Measurements from ENCODE around the gene KMT2B.

Gene KMT2B

DNA sequence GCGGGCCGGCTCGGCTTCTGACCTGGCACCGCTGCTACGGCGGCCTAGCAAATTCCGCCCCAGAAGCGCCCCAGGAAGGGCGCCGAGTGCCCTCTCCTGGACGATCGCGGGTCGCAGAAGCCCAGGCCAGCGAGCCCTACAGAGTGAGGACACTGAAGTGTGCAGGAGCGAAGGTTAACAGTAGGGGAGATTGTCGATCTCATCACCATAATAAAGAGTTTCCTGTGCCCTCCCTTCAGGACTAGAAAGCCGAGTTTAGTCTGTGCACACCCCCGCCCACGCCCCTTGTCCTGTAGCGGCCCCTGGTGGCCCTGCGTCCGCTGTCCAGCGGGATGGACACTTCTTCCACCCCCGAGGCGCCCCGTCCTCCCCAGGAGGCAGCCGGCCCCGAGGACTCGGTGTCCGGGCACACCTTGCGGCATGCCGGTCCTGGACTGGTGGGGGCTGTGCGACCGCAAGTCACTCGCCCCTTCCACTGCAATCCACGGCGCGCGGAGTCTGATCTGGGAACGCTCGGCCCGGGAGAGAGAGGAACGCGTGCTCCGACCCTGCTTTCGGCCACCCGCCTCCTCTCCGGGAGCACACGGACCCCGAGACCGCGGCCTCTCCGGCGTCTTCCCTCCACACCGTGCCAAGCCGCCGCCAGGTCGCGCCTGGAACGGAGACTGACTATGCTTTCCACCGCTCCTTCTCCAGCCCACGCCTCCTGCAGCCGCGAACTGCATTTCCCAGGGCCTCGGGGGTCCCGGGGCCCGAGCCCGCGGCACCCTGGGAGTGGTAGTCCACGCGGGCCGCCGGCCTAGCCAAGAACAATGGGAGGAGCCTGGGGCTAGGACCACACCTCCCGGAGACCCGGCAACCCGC, 770 bp upstream of the KMT2B start (continued):
- TF ChIP-seq ZNF776 (tag by site-specific recombination; IDR thresholded peaks at IDR 0.05; ENCODE audit: borderline replicate concordance) (no peak), MEIS1 (CRISPR knock-in tag; IDR thresholded peaks at IDR 0.05; ENCODE audit: borderline replicate concordance) (no peak), SP2 (tag by site-specific recombination; IDR thresholded peaks at IDR 0.05) (peak; percentile 72), ZNF2 (tag by site-specific recombination; IDR thresholded peaks at IDR 0.05) (peak; percentile 98), TCF7L2 (IDR thresholded peaks at IDR 0.05; ENCODE audit: borderline replicate concordance, low read depth, low read length) (no peak), ZFP41 (tag by site-specific recombination; IDR thresholded peaks at IDR 0.05; ENCODE audit: borderline replicate concordance) (0 out of 2 replicates have a peak, but pooled peaks have one; percentile 20), ZBTB20 (tag by site-specific recombination; IDR thresholded peaks at IDR 0.05) (peak; percentile 100), ZNF324 (tag by site-specific recombination; IDR thresholded peaks at IDR 0.05) (0 out of 2 replicates have a peak, but pooled peaks have one; percentile 90), ZNF639 (tag by site-specific recombination; IDR thresholded peaks at IDR 0.05) (peak; percentile 69), ZXDB (tag by site-specific recombination; IDR thresholded peaks at IDR 0.05) (peak; percentile 99), ZNF174 (tag by site-specific recombination; IDR thresholded peaks at IDR 0.05) (no peak), ZNF658 (tag by site-specific recombination; IDR thresholded peaks at IDR 0.05) (no peak), ZNF610 (tag by site-specific recombination; IDR thresholded peaks at IDR 0.05; ENCODE audit: borderline replicate concordance) (peak; percentile 95), ZNF548 (tag by site-specific recombination; IDR thresholded peaks at IDR 0.05) (no peak), OSR2 (tag by site-specific recombination; IDR thresholded peaks at IDR 0.05) (0 out of 2 replicates have a peak, but pooled peaks have one; percentile 20), ZNF221 (tag by site-specific recombination; IDR thresholded peaks at IDR 0.05; ENCODE audit: borderline replicate concordance) (0 out of 2 replicates have a peak, but pooled peaks have one; percentile 70), ZNF311 (tag by site-specific recombination; IDR thresholded peaks at IDR 0.05; ENCODE audit: borderline replicate concordance) (no peak), ZNF248 (tag by site-specific recombination; IDR thresholded peaks at IDR 0.05) (no peak), ZNF701 (tag by site-specific recombination; IDR thresholded peaks at IDR 0.05) (no peak), ZNF24 (tag by site-specific recombination; IDR thresholded peaks at IDR 0.05) (peak; percentile 86), SCRT2 (tag by site-specific recombination; IDR thresholded peaks at IDR 0.05) (peak; percentile 74; the same call in 1 of the 2 replicates), ZNF48 (tag by site-specific recombination; IDR thresholded peaks at IDR 0.05) (no peak), GLI4 (tag by site-specific recombination; IDR thresholded peaks at IDR 0.05) (no peak), ZSCAN30 (tag by site-specific recombination; IDR thresholded peaks at IDR 0.05) (peak; percentile 95; the same call in 1 of the 2 replicates)
- TF ChIP-seq, protein P1, sequence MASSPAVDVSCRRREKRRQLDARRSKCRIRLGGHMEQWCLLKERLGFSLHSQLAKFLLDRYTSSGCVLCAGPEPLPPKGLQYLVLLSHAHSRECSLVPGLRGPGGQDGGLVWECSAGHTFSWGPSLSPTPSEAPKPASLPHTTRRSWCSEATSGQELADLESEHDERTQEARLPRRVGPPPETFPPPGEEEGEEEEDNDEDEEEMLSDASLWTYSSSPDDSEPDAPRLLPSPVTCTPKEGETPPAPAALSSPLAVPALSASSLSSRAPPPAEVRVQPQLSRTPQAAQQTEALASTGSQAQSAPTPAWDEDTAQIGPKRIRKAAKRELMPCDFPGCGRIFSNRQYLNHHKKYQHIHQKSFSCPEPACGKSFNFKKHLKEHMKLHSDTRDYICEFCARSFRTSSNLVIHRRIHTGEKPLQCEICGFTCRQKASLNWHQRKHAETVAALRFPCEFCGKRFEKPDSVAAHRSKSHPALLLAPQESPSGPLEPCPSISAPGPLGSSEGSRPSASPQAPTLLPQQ (tag by site-specific recombination; IDR thresholded peaks at IDR 0.05), result peak; percentile 87
- TF ChIP-seq, protein P2, sequence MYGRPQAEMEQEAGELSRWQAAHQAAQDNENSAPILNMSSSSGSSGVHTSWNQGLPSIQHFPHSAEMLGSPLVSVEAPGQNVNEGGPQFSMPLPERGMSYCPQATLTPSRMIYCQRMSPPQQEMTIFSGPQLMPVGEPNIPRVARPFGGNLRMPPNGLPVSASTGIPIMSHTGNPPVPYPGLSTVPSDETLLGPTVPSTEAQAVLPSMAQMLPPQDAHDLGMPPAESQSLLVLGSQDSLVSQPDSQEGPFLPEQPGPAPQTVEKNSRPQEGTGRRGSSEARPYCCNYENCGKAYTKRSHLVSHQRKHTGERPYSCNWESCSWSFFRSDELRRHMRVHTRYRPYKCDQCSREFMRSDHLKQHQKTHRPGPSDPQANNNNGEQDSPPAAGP (tag by site-specific recombination; IDR thresholded peaks at IDR 0.05), result peak; percentile 96
- TF ChIP-seq, protein P3, sequence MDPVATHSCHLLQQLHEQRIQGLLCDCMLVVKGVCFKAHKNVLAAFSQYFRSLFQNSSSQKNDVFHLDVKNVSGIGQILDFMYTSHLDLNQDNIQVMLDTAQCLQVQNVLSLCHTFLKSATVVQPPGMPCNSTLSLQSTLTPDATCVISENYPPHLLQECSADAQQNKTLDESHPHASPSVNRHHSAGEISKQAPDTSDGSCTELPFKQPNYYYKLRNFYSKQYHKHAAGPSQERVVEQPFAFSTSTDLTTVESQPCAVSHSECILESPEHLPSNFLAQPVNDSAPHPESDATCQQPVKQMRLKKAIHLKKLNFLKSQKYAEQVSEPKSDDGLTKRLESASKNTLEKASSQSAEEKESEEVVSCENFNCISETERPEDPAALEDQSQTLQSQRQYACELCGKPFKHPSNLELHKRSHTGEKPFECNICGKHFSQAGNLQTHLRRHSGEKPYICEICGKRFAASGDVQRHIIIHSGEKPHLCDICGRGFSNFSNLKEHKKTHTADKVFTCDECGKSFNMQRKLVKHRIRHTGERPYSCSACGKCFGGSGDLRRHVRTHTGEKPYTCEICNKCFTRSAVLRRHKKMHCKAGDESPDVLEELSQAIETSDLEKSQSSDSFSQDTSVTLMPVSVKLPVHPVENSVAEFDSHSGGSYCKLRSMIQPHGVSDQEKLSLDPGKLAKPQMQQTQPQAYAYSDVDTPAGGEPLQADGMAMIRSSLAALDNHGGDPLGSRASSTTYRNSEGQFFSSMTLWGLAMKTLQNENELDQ (tag by site-specific recombination; IDR thresholded peaks at IDR 0.05; ENCODE audit: low read depth), result no peak
- TF ChIP-seq, protein P4, sequence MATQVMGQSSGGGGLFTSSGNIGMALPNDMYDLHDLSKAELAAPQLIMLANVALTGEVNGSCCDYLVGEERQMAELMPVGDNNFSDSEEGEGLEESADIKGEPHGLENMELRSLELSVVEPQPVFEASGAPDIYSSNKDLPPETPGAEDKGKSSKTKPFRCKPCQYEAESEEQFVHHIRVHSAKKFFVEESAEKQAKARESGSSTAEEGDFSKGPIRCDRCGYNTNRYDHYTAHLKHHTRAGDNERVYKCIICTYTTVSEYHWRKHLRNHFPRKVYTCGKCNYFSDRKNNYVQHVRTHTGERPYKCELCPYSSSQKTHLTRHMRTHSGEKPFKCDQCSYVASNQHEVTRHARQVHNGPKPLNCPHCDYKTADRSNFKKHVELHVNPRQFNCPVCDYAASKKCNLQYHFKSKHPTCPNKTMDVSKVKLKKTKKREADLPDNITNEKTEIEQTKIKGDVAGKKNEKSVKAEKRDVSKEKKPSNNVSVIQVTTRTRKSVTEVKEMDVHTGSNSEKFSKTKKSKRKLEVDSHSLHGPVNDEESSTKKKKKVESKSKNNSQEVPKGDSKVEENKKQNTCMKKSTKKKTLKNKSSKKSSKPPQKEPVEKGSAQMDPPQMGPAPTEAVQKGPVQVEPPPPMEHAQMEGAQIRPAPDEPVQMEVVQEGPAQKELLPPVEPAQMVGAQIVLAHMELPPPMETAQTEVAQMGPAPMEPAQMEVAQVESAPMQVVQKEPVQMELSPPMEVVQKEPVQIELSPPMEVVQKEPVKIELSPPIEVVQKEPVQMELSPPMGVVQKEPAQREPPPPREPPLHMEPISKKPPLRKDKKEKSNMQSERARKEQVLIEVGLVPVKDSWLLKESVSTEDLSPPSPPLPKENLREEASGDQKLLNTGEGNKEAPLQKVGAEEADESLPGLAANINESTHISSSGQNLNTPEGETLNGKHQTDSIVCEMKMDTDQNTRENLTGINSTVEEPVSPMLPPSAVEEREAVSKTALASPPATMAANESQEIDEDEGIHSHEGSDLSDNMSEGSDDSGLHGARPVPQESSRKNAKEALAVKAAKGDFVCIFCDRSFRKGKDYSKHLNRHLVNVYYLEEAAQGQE (tag by site-specific recombination; IDR thresholded peaks at IDR 0.05), result peak; percentile 94
- TF ChIP-seq, protein P5, sequence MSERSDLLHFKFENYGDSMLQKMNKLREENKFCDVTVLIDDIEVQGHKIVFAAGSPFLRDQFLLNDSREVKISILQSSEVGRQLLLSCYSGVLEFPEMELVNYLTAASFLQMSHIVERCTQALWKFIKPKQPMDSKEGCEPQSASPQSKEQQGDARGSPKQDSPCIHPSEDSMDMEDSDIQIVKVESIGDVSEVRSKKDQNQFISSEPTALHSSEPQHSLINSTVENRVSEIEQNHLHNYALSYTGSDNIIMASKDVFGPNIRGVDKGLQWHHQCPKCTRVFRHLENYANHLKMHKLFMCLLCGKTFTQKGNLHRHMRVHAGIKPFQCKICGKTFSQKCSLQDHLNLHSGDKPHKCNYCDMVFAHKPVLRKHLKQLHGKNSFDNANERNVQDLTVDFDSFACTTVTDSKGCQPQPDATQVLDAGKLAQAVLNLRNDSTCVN (tag by site-specific recombination; optimal IDR thresholded peaks at IDR 0.05), result peak; percentile 99
